Measurements from ENCODE around the gene F8. TPM values are rescaled to one million over a fixed set of nuclear protein-coding genes. Genes with fewer than 3 reads are reported as not detected.

Gene F8
- total and polyA plus RNA-seq, 9 of the 15 experiments (the other 6 are each of a cell fraction or from before 2014, with no cell fraction given), result 0.41 to 3.8 (median 0.91) TPM

DNA sequence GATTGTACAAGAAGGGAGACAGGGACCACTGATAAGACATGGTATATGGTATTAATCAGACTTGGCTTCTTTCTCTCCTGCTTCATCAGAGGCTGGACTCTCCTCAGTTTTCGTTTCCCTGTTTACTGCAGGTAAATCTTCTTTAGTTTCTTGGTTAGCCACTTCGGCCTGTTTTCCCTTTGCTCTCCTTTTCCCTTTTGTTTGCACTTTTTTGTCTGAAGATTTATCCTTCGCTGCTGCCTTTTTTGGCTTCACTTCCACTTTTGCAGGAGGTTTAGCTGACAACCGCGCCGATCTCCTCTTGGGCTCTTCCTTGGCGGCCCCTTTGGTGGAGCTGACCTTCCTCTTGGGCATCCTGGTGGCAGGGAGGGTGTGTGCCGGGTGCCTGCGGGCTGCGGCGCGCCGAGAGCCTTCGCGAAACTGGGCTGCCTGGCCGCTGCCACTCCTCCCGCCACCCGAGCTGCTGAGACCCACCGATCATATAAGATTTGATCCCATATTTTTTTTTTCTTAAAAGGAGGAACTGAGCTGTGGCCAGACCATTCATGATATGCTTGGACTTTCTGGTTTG is 205.4 kb downstream of the F8 start (continued):
- TF ChIP-seq CUX1 (CRISPR knock-in tag; IDR thresholded peaks at IDR 0.05), result peak; percentile 35; the same call in 1 of the 2 replicates
- TF ChIP-seq POLR2G (IDR thresholded peaks at IDR 0.05; ENCODE audit: low read depth, low read length), result peak; percentile 68
- peak; percentile 52 for TF ChIP-seq SMARCE1 (IDR thresholded peaks at IDR 0.05)
- TF ChIP-seq DMBX1 (CRISPR knock-in tag; IDR thresholded peaks at IDR 0.05; ENCODE audit: borderline replicate concordance), result 0 out of 2 replicates have a peak, but pooled peaks have one; percentile 48
- TF ChIP-seq TRIM24 (IDR thresholded peaks at IDR 0.05), result peak in 1 of 2 experiments; percentile 36; a peak in 1 of 4 replicates
- TF ChIP-seq MLLT1 (IDR thresholded peaks at IDR 0.05), result peak; percentile 75 to 88; a peak in 3 of 4 replicates
- 0 out of 2 replicates have a peak, but pooled peaks have one; percentile 12 for TF ChIP-seq ZNF384 (IDR thresholded peaks at IDR 0.05; ENCODE audit: low read depth, low read length)
- peak; percentile 29; the same call in 1 of the 2 replicates for TF ChIP-seq SMAD4 (CRISPR knock-in tag; conservative IDR thresholded peaks at IDR 0.05)
- TF ChIP-seq SPI1 (IDR thresholded peaks at IDR 0.05; ENCODE audit: borderline replicate concordance, low read depth, low read length), result peak; percentile 37; the same call in 1 of the 2 replicates

Measured in K562 (cell line).